ENCODE measurements around the gene DIMT1. TPM values are rescaled to one million over a fixed set of nuclear protein-coding genes. Genes with fewer than 3 reads are reported as not detected.

Gene DIMT1
- total and polyA plus RNA-seq, 2 experiments from 2014 or later, result 53.0 to 56.5 TPM

DNA sequence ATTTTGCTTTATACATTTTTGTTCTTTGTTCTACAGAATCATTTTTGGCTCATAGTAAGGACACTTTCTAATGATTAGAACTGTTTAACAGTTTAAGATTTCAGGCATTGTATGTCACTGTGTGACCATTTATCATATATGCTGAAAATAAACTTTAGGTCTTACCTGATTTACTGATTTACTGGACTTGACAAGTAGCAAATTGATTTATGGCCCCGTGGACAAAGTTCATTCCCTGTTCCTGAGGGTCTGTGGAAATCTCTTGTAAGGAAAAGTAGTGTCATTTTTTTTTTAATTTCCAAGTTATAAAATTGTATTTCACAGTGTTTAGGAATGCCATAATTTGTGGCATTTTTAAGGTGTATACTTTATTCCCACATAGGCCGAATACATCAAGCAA, 57.0 kb downstream of the DIMT1 start (continued):
- TF ChIP-seq, protein P1, sequence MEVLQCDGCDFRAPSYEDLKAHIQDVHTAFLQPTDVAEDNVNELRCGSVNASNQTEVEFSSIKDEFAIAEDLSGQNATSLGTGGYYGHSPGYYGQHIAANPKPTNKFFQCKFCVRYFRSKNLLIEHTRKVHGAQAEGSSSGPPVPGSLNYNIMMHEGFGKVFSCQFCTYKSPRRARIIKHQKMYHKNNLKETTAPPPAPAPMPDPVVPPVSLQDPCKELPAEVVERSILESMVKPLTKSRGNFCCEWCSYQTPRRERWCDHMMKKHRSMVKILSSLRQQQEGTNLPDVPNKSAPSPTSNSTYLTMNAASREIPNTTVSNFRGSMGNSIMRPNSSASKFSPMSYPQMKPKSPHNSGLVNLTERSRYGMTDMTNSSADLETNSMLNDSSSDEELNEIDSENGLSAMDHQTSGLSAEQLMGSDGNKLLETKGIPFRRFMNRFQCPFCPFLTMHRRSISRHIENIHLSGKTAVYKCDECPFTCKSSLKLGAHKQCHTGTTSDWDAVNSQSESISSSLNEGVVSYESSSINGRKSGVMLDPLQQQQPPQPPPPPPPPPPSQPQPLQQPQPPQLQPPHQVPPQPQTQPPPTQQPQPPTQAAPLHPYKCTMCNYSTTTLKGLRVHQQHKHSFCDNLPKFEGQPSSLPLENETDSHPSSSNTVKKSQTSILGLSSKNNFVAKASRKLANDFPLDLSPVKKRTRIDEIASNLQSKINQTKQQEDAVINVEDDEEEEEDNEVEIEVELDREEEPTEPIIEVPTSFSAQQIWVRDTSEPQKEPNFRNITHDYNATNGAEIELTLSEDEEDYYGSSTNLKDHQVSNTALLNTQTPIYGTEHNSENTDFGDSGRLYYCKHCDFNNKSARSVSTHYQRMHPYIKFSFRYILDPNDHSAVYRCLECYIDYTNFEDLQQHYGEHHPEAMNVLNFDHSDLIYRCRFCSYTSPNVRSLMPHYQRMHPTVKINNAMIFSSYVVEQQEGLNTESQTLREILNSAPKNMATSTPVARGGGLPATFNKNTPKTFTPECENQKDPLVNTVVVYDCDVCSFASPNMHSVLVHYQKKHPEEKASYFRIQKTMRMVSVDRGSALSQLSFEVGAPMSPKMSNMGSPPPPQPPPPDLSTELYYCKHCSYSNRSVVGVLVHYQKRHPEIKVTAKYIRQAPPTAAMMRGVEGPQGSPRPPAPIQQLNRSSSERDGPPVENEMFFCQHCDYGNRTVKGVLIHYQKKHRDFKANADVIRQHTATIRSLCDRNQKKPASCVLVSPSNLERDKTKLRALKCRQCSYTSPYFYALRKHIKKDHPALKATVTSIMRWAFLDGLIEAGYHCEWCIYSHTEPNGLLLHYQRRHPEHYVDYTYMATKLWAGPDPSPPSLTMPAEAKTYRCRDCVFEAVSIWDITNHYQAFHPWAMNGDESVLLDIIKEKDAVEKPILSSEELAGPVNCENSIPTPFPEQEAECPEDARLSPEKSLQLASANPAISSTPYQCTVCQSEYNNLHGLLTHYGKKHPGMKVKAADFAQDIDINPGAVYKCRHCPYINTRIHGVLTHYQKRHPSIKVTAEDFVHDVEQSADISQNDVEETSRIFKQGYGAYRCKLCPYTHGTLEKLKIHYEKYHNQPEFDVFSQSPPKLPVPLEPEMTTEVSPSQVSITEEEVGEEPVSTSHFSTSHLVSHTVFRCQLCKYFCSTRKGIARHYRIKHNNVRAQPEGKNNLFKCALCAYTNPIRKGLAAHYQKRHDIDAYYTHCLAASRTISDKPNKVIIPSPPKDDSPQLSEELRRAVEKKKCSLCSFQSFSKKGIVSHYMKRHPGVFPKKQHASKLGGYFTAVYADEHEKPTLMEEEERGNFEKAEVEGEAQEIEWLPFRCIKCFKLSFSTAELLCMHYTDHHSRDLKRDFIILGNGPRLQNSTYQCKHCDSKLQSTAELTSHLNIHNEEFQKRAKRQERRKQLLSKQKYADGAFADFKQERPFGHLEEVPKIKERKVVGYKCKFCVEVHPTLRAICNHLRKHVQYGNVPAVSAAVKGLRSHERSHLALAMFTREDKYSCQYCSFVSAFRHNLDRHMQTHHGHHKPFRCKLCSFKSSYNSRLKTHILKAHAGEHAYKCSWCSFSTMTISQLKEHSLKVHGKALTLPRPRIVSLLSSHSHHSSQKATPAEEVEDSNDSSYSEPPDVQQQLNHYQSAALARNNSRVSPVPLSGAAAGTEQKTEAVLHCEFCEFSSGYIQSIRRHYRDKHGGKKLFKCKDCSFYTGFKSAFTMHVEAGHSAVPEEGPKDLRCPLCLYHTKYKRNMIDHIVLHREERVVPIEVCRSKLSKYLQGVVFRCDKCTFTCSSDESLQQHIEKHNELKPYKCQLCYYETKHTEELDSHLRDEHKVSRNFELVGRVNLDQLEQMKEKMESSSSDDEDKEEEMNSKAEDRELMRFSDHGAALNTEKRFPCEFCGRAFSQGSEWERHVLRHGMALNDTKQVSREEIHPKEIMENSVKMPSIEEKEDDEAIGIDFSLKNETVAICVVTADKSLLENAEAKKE (CRISPR knock-in tag; IDR thresholded peaks at IDR 0.05), result no peak
- TF ChIP-seq STAT1 (IDR thresholded peaks at IDR 0.05; ENCODE audit: unreplicated experiment) (no peak), CREB1 (CRISPR knock-in tag; IDR thresholded peaks at IDR 0.05; ENCODE audit: low read depth) (no peak), POLR2AphosphoS5 (IDR thresholded peaks at IDR 0.05; ENCODE audit: low read depth) (no peak), NANOG (IDR thresholded peaks at IDR 0.05; ENCODE audit: borderline replicate concordance) (no peak)
- TF ChIP-seq, protein P2, sequence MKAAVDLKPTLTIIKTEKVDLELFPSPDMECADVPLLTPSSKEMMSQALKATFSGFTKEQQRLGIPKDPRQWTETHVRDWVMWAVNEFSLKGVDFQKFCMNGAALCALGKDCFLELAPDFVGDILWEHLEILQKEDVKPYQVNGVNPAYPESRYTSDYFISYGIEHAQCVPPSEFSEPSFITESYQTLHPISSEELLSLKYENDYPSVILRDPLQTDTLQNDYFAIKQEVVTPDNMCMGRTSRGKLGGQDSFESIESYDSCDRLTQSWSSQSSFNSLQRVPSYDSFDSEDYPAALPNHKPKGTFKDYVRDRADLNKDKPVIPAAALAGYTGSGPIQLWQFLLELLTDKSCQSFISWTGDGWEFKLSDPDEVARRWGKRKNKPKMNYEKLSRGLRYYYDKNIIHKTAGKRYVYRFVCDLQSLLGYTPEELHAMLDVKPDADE (IDR thresholded peaks at IDR 0.05), result no peak

DNA sequence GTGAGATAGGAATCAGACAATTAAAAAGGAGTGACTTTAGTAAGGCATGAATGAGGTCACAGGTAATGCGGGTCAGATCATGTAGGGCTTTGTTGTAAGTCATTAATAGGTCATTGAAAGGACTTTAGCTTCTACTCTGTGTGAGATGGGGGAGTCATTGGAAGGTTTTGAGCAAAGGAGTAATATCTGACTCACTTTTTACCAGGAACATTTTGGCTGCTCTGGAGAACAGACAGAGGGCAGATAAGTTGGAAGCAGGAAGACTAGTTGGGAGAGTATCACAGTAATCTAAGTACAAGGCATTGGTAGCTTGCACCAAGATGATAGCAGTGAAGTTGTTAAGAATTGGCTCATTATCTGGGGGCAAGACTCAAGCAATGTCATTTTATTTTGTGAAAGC, 60.3 kb downstream of the DIMT1 start:
- H3K4me3 Mint-ChIP-seq, result no peak overlapping the region
- H3K9me3 Mint-ChIP-seq, result no peaks in the 10 kb centered on the region
- Histone ChIP-seq H3K4me2 (no peak overlapping the region), H3K9me2 (ENCODE audit: insufficient read depth) (no peaks in the 10 kb centered on the region), H3K4me3 (no peak overlapping the region), H3K79me2 (replicated peaks; ENCODE audit: insufficient read depth) (peaks cover 97% of the 10 kb centered on the region), H3K4me1 (ENCODE audit: insufficient read depth) (no peaks in the 10 kb centered on the region), H4K20me1 (replicated peaks; ENCODE audit: insufficient read depth) (peaks cover 38% of the 10 kb centered on the region), H3K27ac (ENCODE audit: low read depth) (no peak overlapping the region), H3K27me3 (ENCODE audit: insufficient read depth) (no peaks in the 10 kb centered on the region), H2AFZ (no peak overlapping the region), H3K36me3 (ENCODE audit: insufficient read depth) (peaks cover 4% of the 10 kb centered on the region; the same call in 1 of the 2 replicates), H3F3A (replicated peaks; ENCODE audit: low read depth) (no peaks in the 10 kb centered on the region)
- H3K27me3 Mint-ChIP-seq (ENCODE audit: insufficient read depth, low read depth, poor library complexity), result no peaks in the 10 kb centered on the region
- ATAC-seq (no peak), DNase-seq (ENCODE audit: low spot score) (no peak)
- H3K4me1 Mint-ChIP-seq, result peaks cover 2% of the 10 kb centered on the region
- peaks cover 7% of the 10 kb centered on the region for H3K36me3 Mint-ChIP-seq (ENCODE audit: low read depth)
- H3K27ac Mint-ChIP-seq, result no peak overlapping the region
- TF ChIP-seq, protein P3, sequence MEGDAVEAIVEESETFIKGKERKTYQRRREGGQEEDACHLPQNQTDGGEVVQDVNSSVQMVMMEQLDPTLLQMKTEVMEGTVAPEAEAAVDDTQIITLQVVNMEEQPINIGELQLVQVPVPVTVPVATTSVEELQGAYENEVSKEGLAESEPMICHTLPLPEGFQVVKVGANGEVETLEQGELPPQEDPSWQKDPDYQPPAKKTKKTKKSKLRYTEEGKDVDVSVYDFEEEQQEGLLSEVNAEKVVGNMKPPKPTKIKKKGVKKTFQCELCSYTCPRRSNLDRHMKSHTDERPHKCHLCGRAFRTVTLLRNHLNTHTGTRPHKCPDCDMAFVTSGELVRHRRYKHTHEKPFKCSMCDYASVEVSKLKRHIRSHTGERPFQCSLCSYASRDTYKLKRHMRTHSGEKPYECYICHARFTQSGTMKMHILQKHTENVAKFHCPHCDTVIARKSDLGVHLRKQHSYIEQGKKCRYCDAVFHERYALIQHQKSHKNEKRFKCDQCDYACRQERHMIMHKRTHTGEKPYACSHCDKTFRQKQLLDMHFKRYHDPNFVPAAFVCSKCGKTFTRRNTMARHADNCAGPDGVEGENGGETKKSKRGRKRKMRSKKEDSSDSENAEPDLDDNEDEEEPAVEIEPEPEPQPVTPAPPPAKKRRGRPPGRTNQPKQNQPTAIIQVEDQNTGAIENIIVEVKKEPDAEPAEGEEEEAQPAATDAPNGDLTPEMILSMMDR (conservative IDR thresholded peaks at IDR 0.05; ENCODE audit: low read depth in 2 of 2), result no peak
- TF ChIP-seq ZNF331 (CRISPR knock-in tag; IDR thresholded peaks at IDR 0.05; ENCODE audit: low read depth) (no peak), ZNF114 (CRISPR knock-in tag; IDR thresholded peaks at IDR 0.05) (no peak)
- TF ChIP-seq, protein P4, sequence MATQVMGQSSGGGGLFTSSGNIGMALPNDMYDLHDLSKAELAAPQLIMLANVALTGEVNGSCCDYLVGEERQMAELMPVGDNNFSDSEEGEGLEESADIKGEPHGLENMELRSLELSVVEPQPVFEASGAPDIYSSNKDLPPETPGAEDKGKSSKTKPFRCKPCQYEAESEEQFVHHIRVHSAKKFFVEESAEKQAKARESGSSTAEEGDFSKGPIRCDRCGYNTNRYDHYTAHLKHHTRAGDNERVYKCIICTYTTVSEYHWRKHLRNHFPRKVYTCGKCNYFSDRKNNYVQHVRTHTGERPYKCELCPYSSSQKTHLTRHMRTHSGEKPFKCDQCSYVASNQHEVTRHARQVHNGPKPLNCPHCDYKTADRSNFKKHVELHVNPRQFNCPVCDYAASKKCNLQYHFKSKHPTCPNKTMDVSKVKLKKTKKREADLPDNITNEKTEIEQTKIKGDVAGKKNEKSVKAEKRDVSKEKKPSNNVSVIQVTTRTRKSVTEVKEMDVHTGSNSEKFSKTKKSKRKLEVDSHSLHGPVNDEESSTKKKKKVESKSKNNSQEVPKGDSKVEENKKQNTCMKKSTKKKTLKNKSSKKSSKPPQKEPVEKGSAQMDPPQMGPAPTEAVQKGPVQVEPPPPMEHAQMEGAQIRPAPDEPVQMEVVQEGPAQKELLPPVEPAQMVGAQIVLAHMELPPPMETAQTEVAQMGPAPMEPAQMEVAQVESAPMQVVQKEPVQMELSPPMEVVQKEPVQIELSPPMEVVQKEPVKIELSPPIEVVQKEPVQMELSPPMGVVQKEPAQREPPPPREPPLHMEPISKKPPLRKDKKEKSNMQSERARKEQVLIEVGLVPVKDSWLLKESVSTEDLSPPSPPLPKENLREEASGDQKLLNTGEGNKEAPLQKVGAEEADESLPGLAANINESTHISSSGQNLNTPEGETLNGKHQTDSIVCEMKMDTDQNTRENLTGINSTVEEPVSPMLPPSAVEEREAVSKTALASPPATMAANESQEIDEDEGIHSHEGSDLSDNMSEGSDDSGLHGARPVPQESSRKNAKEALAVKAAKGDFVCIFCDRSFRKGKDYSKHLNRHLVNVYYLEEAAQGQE (IDR thresholded peaks at IDR 0.05; ENCODE audit: unreplicated experiment), result no peak
